HG03135 (cell line): Measurements from ENCODE around the gene SALL3.
A peak's percentile ranks its signal among the peaks of the same experiment; 100 is the strongest.

Experiments used
- ATAC-seq: cut with Tn5 transposase; IDR thresholded peaks from one replicate; pipeline ENCODE4 v1.9.1; 2021; ENCODE audit warnings: mild to moderate bottlenecking, moderate library complexity; ENCODE audit not compliant: unreplicated experiment

SALL3 gene

DNA sequence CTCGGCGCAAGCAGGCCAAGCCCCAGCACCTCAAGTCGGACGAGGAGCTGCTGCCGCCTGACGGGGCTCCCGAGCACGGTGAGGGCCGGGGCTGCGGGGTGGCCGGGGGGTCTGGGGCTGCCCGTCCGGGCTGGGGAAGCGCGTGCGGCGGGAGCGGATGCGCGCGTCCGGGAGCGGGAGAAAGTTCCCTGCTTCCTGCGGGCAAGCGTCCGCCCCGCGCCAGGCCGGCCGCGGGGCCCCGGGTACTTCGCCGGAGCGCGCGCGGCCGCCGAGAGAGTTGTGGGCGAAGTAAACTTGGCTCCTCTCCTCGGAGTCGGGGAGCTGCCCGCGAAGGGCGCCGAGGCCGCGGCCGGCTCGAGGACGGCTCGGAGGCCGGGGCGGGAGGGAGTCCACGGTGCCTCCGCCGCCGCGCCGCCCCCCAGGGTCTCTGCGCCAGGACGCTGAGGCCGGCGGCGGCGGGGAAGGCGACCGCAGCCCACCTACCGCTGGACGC is 707 bp downstream of the SALL3 start:
- ATAC-seq: no peak

DNA sequence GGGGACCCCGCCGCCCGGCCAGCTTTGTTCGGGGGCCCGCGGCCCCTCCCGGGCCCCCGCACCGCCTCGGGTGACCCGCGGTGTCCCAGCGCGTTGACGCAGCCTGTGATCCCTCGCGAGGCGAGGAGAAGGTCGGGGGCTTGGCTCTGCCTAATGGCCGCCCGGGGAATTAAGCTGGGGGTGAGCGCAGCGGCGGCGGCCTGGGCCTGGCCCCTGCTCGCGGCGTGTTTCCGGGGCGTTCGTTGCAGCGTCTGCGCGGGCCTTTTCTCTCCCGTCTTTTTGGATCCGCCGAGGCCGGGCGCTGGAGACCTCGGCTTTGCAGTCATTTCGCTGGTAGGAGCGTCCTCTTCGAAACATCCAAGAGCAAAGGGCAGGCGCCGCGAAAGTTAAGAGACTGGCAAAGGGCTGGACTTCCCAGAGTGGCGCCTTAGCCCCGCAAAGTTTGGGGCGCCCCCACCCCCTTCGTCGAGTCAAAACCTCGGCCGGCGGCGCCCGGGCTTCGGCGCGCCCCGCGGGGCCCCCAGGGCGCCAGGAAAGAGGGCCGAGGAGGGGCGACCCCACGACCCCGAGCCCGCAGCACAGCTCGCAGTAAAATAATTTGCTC is 1.3 kb downstream of the SALL3 start:
- ATAC-seq: no peak

DNA sequence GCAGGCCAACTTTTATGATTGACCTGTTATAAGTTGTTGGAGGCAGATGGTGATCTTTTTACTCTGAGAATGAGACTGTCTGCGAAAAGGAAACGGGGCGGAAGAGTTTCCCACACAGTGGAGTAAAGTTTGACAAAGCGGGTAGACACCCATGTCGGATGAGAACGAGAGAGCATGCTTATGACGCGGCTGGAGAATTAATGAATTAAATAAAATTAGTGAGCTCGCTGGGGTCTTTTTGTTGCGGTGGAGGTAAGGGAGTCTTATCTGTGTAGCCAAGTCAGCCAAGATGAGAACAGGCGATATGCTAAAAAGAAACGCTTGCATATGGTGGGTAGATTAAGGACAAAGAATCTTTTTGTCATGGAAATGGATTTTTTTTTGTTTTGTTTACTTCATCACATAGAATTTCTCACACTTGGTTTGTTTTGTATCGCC is 1.8 kb downstream of the SALL3 start:
- ATAC-seq: no peak

DNA sequence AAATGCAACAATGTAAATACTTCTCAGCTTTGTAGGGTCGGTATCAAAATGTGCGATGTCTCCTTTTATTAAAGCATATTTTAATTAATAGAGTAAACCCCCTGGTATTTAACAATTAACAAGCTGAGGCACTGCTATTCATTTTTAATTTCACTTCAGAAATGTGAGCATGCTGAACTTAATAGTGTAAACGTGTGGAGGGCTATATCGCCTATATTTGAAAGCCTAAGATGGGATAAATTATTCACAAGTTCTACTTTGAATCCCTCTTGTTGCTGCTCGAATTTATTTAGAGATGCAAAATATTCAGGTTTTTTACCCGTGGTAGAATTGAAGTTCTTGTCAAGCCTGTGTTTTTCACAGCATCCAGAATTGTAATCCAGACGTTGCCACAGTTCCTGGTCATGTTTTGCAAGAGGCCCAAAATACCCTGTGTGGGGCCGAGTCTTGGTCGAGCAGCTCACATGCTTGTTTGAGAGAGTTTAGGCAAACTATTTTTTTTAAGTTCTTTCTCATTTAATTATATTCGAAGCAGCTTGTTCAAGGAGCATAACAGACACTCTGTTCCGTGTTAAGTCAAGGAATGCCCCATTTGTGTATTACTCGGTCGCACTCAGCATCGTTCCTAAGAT is 2.5 kb downstream of the SALL3 start:
- ATAC-seq: no peak

DNA sequence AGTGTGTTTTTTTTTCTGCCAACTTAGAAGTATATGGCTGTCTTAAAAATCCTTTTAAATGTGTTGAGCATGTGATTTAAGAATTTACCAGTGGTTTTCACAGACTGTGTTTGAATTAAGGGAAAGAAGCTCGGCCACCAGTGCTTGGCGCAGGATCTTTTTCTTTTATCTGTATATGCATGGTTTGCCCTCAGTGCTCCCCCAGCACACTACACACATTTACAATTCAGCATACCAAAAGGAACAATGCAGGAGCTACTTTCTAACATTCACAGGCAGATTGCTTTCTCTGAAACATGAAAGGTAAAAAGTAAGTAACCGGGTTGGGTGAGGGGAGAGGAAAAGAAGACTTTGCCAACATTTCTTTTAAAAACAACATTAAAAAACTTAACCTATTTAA is 3.9 kb downstream of the SALL3 start:
- ATAC-seq: no peak

DNA sequence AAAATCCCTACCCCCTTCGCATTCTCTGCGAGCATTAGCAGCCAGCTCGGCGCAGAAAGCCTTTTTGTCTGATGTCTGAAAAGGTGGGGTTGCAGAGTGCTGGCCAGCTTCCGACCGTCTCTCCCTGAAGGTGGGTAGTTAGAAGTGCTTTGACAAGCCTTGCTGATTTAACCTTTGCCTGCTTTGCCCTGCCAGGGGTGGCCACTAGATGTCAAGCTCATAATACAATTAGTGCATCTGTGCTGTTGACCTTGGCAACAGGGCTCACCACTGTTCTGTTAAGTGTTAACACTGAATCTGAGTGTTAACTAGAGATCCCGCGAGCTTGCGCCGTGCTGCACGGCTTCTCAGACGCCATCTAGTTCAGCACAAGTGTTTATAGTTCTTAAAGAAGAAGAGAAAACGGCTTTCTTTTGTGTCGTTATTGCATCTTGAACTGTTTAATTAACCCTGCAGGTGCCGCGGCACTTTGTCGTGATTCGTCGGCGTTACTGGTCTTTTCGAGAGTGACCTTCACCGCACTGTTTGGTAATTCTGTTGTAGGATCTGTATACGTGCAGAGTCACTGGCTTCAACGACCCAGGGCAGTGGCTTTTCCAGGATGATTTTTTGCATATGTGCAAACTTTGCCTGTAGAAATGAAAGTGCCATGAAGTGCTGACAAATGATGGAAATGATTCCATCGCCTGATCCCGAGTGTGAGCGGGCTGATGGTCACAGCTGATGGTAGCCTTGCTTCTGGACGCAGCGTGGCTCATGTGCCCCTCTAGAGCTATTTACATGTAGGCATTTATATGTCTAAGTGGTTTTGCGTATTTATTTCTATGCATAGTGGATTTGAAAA is 5.5 kb downstream of the SALL3 start:
- ATAC-seq: peak; percentile 81

DNA sequence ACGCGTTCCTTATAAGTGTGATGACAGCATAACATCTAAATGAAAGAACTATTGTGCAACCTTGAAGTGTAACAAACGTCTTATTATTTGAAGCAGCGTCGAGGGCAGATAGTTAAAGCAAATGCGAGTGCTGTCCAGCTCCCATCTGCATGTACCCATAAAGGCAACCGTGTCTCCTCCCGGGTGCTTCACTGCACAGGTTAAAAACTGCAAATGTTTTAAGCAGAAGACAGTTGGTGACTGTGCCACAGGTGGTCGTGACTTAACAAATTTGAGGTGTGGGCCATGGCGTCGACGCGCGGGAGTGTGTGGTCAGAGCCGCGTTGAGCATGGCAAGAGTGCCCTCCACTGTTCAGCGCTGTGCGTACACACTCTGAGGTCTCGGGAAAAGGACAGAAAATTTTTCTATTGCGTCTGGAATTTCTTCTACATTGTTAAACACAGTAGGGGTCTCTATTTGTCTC is 6.4 kb downstream of the SALL3 start:
- no peak for ATAC-seq

DNA sequence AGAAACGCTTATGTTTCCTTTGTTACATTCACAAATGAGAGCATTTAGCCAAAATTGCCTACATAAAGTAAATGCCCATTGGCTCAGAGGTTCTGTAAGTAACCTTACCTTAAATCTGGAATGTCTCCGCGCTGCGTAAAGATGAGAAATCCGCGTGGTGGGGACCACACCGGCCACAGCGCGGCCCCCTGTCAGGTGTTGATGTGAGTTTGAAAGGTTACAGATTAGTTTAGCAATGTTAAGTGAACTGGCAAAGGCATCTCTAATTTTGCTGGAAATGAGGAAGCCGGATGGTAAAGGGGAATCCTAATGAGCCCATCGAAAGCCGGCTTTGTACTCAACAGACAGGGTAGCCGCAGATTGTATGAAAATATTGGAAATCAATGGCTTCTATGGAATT is 11.8 kb downstream of the SALL3 start:
- ATAC-seq: no peak

DNA sequence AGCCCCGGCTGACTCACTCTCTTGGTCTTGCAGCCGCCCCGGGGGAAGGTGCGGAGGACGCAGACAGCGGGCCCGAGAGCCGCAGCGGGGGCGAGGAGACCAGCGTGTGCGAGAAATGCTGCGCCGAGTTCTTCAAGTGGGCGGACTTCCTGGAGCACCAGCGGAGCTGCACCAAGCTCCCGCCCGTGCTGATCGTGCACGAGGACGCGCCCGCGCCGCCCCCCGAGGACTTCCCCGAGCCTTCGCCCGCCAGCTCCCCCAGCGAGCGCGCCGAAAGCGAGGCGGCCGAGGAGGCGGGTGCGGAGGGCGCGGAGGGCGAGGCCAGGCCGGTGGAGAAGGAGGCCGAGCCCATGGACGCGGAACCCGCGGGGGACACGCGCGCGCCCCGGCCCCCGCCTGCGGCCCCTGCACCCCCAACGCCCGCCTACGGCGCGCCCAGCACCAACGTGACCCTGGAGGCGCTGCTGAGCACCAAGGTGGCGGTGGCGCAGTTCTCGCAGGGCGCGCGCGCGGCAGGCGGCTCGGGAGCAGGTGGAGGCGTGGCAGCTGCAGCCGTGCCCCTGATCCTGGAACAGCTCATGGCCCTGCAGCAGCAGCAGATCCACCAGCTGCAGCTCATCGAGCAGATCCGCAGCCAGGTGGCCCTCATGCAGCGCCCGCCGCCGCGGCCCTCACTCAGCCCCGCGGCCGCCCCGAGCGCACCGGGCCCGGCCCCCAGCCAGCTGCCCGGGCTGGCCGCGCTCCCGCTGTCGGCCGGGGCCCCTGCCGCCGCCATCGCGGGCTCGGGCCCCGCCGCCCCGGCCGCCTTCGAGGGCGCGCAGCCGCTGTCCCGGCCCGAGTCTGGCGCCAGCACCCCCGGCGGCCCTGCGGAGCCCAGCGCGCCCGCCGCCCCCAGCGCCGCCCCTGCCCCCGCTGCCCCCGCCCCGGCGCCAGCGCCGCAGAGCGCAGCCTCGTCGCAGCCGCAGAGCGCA is 12.7 kb downstream of the SALL3 start:
- ATAC-seq: no peak

DNA sequence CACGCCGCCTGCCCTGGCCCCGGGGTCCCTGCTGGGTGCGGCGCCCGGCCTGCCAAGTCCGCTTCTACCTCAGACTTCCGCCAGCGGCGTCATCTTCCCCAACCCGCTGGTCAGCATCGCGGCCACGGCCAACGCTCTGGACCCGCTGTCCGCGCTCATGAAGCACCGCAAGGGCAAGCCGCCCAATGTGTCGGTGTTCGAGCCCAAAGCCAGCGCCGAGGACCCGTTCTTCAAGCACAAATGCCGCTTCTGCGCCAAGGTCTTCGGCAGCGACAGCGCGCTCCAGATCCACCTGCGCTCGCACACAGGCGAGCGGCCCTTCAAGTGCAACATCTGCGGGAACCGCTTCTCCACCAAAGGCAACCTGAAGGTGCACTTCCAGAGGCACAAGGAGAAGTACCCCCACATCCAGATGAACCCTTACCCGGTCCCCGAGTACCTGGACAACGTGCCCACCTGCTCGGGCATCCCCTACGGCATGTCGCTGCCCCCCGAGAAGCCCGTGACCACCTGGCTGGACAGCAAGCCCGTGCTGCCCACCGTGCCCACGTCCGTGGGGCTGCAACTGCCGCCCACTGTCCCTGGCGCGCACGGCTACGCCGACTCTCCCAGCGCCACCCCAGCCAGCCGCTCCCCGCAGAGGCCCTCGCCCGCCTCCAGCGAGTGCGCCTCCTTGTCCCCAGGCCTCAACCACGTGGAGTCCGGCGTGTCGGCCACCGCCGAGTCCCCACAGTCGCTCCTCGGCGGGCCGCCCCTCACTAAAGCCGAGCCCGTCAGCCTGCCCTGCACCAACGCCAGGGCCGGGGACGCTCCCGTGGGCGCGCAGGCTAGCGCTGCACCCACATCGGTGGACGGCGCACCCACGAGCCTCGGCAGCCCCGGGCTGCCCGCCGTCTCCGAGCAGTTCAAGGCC is 13.7 kb downstream of the SALL3 start:
- no peak for ATAC-seq

DNA sequence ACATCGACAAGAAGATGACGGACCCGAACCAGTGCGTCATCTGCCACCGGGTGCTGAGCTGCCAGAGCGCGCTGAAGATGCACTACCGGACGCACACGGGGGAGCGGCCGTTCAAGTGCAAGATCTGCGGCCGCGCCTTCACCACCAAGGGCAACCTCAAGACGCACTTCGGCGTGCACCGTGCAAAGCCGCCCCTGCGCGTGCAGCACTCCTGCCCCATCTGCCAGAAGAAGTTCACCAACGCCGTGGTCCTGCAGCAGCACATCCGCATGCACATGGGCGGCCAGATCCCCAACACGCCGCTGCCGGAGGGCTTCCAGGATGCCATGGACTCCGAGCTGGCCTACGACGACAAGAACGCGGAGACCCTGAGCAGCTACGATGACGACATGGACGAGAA is 14.4 kb downstream of the SALL3 start:
- ATAC-seq: no peak

DNA sequence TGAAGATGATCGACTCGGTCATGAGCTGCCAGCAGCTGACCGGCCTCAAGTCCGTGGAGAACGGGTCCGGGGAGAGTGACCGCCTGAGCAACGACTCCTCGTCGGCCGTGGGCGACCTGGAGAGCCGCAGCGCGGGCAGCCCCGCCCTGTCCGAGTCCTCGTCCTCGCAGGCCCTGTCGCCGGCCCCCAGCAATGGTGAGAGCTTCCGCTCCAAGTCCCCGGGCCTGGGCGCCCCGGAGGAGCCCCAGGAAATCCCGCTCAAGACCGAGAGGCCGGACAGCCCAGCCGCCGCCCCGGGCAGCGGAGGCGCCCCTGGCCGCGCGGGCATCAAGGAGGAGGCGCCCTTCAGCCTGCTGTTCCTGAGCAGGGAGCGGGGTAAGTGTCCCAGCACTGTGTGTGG is 14.9 kb downstream of the SALL3 start:
- no peak for ATAC-seq

DNA sequence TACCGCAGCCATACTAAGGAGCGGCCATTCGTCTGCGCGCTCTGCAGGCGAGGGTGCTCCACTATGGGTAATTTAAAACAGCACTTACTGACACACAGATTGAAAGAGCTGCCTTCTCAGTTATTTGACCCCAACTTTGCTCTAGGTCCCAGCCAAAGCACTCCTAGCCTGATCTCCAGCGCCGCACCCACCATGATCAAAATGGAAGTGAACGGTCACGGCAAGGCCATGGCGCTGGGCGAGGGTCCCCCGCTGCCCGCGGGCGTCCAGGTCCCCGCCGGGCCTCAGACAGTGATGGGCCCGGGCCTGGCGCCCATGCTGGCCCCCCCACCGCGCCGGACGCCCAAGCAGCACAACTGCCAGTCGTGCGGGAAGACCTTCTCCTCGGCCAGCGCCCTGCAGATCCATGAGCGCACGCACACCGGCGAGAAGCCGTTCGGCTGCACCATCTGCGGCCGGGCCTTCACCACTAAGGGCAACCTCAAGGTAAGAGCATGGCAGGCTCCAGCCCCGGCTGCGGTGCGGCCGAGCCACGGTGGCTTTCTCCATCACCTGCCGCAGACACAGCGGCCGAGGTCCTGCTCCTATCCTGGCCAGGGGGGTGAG is 15.5 kb downstream of the SALL3 start:
- ATAC-seq: no peak

DNA sequence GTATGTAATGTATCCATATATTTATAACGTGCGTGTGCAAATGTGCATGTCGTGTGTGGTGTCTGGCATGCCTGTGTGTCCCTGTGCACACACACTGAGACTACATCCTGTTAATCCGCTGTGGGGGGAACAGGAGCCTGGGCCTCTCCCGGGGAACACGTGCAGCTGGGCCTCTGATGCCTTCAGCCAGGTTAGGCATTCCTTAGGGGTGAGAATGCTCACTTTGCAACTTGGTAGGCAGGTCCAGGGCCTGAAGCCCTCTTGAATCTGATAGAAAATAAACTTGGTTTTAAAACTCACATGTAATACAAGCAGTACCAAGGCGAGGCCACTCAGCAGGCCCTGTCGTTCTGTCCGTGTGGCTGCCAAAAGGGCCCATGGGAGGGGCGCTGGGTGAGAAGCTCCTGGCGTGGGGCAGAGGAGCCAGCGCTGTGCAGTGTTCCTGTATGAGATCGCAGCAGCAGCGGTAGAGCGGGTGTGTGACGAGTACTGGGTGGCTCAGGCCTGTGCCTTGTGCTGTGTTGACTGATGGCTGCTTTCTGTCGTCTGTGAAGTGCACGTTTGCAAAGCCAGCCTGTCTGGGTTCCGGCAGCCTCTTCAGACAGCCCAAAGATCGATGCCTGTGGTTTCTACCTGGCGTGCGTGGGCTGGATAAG is 16.2 kb downstream of the SALL3 start:
- no peak for ATAC-seq

DNA sequence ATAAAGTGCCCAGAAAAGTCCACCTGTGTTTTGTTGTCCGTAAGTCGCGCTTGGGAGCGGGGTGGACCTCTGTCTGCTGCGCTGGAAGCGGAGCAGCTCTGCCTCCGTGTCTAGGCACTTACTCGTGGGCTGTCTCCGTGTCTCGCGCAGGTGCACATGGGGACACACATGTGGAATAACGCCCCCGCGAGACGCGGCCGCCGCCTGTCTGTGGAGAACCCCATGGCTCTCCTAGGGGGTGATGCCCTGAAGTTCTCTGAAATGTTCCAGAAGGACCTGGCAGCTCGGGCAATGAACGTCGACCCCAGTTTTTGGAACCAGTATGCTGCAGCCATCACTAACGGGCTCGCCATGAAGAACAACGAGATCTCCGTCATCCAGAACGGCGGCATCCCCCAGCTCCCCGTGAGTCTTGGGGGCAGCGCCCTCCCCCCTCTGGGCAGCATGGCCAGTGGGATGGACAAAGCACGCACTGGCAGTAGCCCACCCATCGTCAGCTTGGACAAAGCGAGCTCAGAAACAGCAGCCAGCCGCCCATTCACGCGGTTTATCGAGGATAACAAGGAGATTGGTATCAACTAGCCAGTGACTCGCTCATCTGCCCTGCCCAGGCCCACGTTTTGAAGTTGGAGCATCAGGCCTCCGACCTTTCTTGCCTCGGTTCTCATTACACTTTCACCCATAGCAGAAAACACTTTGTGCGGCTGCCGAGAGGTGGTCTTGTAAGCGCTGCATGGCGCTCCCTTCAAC is 17.3 kb downstream of the SALL3 start:
- ATAC-seq: no peak

DNA sequence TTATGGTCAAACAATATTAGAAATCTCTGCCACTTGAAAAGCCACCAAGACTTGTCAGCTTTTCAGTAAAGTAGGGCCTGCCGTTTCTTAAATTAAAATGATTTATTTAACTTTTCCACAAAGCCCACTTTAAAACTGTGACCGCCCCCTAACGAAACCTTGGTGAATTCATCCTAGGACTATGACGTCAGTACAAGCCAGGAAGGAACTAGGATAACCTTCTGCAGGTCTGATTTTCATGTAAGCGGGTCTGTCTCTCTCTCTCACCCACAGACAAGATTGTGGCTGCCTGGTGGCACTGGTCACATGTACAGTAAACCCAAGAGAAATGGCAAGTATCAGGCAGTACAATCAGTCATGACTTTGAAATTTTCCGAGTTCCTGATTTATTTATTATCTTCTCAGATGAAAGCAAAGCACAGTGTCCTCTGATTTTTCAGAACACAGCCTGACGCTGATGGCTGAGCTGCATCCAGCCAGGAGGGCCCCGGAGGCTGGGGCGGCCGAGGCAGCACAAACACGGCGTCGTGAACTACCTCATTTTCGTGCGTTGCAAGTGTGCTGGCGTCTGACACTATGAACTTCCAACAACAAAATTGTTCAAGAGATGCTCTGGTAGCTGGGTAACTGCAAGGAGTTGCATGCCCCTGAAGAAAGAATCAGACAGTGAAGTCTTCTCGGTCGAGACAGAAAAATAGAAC is 18.9 kb downstream of the SALL3 start:
- ATAC-seq: no peak

DNA sequence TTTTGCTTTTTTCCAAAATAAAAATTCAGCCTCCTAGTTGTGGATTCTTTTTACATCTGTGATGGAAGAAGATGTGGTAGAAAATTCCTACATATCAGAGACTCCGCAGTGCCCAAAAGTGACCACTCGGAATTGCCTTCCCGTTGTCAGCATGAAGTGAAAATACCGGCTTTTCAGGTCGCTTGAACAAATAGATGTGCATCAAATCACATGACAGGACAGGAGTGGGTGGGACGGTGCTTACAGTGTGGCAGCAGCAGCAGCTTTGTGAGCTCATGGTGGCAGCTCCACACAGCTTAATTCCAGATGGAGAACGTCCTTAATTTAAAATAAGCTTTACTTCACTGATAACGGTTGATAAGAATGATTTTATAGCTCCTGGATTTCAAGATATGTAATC is 20.3 kb downstream of the SALL3 start:
- ATAC-seq: no peak
